Suprapubic skin (tissue), 3 donors: Measurements from ENCODE around the gene CLSTN2.

ENCODE experiments used
- CTCF ChIP-seq, 2 donors: fragments of 200-600 bp in 1 of 2; fragments of 450-650 bp in 1 of 2; sonication (generic) in 1 of 2; IDR thresholded peaks; one replicate each; pipeline ENCODE4 v1.5.1; 2016 to 2019; ENCODE audit warnings: antibody characterized with exemption in 2 of 2, mild to moderate bottlenecking in 1 of 2, moderate library complexity in 1 of 2
- POLR2A ChIP-seq, 2 donors: fragments of 450-650 bp; IDR thresholded peaks; one replicate each; pipeline ENCODE4 v1.6.1; 2017; ENCODE audit warnings: antibody characterized with exemption in 2 of 2, mild to moderate bottlenecking in 2 of 2, moderate library complexity in 2 of 2

- TF ChIP-seq CTCF (IDR thresholded peaks at IDR 0.05), result no peak
- no peak for TF ChIP-seq POLR2A (IDR thresholded peaks at IDR 0.05)
Measured at GRCh38 chr3:140336465-140336864, 401.5 kb downstream of the CLSTN2 start.
